GM13976 (cell line): ENCODE data around the gene A1BG.

Experiments used
- DNase-seq: peaks from one replicate; pipeline ENCODE4 v3.0.0; 2012; ENCODE audit warnings: low spot score
- in situ Hi-C: fragments of 300-500 bp; cut with MboI; formaldehyde crosslinking; loops from one replicate; pipeline ENCODE4 v1.12.0; 2022; ENCODE audit warnings: low sequenced_read_pairs, mixed read lengths, inconsistent platforms; ENCODE audit not compliant: unreplicated experiment
- TF ChIP-seq, protein P1 (sequence below): IDR thresholded peaks from 2 replicates; pipeline ENCODE4 v1.5.1; 2012; ENCODE audit warnings: borderline replicate concordance, mild to moderate bottlenecking; ENCODE audit not compliant: insufficient read depth; ENCODE audit errors: extremely low read depth, missing control alignments, control extremely low read depth

Gene A1BG

DNA sequence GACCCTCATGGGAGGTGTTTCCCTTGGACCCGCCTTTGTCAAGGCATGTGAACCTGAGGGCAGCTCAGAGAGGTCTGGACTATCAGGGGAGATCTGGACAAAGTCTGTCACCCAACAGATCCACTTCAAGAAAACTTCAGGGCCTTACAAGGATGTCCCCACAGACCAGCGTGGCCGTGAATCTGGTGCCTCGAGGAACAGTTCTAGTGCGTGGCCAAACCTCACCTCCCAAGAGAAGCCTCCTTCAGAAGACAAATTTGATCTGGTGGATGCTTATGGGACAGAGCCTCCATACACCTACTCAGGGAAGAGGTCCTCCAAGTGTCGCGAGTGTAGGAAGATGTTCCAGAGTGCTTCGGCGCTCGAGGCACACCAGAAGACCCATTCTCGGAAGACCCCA lies 15.0 kb downstream of the A1BG start:
- in situ Hi-C loops: no loop called here
- DNase-seq: no peak
- TF ChIP-seq, protein P1, sequence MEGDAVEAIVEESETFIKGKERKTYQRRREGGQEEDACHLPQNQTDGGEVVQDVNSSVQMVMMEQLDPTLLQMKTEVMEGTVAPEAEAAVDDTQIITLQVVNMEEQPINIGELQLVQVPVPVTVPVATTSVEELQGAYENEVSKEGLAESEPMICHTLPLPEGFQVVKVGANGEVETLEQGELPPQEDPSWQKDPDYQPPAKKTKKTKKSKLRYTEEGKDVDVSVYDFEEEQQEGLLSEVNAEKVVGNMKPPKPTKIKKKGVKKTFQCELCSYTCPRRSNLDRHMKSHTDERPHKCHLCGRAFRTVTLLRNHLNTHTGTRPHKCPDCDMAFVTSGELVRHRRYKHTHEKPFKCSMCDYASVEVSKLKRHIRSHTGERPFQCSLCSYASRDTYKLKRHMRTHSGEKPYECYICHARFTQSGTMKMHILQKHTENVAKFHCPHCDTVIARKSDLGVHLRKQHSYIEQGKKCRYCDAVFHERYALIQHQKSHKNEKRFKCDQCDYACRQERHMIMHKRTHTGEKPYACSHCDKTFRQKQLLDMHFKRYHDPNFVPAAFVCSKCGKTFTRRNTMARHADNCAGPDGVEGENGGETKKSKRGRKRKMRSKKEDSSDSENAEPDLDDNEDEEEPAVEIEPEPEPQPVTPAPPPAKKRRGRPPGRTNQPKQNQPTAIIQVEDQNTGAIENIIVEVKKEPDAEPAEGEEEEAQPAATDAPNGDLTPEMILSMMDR: no peak

DNA sequence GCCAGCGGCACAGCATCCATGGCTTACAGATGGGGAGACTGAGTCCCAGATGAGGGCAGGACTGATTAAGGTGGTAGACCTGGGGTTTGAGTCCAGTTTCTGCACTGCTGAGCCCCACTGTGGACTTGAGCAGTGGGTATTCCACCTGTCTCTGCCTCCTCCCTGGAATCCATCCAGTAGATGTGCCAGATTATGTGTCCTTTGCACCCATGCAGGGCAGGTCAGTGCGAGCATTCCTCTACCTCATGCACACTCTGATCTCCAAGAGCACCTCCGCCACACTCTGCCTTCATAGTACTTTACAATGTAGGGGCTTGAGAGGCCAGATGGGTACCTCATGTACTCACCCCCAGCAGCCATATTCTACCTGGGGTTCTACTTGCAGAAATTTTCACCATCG lies 16.5 kb downstream of the A1BG start:
- in situ Hi-C loops: no loop called here
- no peak for DNase-seq
- TF ChIP-seq, protein P1: no peak

DNA sequence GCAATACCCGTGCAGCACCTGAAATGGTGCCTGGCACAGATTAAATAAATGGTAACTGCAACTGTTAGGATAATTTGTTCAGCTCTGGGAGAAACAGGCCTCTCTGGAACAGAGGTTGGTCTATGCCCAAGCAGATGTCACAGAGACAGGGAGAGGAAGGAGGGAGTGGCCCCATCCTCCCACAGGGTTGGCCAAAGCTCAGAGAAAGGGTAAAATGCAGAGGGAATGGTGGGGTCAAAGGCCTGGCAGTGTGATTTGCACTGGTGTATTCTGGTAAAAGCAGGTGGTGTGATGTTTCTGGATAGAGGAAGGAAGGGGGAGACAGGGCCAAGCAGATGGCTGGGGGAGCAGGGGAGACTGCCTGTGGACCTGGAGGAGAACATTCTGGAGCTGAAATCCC lies 17.1 kb downstream of the A1BG start:
- no peak for DNase-seq
- TF ChIP-seq, protein P1: no peak
- in situ Hi-C loops: no loop called here

DNA sequence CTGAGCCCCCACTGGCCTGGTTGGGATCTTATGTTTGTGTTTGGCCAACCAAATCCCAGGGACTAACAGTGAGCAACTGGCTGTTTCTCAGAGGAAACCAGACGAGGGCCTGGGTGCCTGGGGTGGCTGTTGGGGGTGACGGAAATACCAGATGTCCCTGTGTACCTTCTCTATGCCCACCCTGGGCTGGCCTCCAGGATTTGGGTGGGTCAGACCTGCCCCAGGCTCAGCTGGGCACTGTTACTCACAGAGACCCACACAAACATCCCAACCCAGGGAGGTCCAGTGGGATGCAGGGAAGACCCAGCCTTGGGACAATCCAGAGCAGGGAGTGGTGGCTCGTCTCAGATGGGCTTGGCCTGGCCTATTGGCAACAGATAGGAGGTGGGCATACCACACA lies 17.7 kb downstream of the A1BG start:
- in situ Hi-C loops: no loop called here
- DNase-seq: no peak
- TF ChIP-seq, protein P1: no peak

DNA sequence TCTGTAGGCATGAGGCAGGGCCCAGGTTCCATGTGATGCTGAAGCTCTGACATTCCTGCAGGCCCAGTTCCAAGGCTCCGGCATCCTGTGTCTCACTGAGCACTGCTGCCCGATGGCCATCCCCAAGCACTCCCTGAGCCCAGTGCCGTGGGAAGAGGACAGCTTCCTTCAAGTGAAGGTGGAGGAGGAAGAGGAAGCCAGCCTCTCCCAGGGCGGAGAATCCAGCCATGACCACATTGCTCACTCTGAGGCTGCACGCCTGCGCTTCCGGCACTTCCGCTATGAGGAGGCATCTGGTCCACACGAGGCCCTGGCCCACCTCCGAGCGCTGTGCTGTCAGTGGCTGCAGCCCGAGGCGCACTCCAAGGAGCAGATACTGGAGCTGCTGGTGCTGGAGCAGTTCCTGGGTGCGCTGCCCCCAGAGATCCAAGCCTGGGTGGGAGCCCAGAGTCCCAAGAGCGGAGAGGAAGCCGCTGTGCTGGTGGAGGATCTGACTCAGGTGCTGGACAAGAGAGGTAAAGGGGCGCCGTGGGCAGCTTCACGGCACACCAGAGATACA lies 18.5 kb downstream of the A1BG start:
- in situ Hi-C loops: no loop called here
- DNase-seq: no peak
- TF ChIP-seq, protein P1: no peak

DNA sequence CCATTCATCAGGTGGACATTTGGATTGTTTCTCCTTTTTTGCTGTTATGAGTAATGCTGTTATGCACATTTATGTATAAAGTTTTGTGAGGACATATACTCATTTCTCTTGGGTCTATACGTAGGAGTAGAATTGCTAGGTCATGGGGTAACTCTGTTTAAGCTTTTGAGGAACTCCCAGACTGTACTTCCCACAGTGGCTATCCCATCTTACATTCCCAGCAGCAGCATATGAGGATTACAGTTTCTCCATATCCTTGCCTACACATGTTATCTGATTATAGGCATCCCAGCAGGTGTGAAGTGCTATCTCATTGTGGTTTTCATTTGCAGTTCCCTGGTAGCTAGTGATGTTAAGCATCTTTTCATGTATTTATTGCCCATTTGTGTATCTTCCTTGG lies 20.6 kb downstream of the A1BG start:
- TF ChIP-seq, protein P1: no peak
- in situ Hi-C loops: no loop called here
- DNase-seq: no peak

DNA sequence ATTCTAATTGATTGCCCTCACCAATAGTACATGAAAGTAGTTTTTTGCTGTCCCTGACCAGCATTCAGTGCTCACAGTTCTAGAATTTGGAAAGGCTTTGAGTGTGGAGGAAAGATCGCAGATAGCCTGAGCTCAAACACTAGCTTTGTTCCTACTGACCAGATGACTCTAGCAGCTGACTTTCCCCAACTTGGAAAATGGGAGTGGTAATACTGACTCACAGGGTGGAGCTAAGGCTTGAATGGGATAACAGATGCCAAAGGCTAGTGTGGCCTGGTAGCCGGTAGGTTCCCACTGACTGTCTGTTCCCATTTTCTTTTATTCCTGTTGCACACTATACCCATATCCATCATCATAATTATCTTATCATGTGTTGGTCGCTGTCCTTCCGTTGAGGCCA lies 22.8 kb downstream of the A1BG start:
- in situ Hi-C loops: no loop called here
- DNase-seq: no peak
- TF ChIP-seq, protein P1: no peak
